PC-9 (cell line): ENCODE measurements around the gene RMI2.

Experiments used
- EZH2 ChIP-seq: fragments of 200-600 bp; sonication (generic); IDR thresholded peaks from 2 replicates; pipeline ENCODE4 v1.8.0; 2017; ENCODE audit warnings: antibody characterized with exemption, low read depth
- TF ChIP-seq, protein P1 (sequence below): fragments of 200-600 bp; sonication (generic); conservative IDR thresholded peaks from 2 replicates; pipeline ENCODE4 v1.6.1; 2017; ENCODE audit warnings: mixed run types, antibody characterized with exemption, mild to moderate bottlenecking, moderate library complexity

- TF ChIP-seq, protein P1, sequence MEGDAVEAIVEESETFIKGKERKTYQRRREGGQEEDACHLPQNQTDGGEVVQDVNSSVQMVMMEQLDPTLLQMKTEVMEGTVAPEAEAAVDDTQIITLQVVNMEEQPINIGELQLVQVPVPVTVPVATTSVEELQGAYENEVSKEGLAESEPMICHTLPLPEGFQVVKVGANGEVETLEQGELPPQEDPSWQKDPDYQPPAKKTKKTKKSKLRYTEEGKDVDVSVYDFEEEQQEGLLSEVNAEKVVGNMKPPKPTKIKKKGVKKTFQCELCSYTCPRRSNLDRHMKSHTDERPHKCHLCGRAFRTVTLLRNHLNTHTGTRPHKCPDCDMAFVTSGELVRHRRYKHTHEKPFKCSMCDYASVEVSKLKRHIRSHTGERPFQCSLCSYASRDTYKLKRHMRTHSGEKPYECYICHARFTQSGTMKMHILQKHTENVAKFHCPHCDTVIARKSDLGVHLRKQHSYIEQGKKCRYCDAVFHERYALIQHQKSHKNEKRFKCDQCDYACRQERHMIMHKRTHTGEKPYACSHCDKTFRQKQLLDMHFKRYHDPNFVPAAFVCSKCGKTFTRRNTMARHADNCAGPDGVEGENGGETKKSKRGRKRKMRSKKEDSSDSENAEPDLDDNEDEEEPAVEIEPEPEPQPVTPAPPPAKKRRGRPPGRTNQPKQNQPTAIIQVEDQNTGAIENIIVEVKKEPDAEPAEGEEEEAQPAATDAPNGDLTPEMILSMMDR, result no peak
- no peak for TF ChIP-seq EZH2
Measured at GRCh38 chr16:11296706-11297491, 48.4 kb upstream of the RMI2 start.
